ENCODE measurements around the gene LRRC42.

Gene LRRC42, protein sequence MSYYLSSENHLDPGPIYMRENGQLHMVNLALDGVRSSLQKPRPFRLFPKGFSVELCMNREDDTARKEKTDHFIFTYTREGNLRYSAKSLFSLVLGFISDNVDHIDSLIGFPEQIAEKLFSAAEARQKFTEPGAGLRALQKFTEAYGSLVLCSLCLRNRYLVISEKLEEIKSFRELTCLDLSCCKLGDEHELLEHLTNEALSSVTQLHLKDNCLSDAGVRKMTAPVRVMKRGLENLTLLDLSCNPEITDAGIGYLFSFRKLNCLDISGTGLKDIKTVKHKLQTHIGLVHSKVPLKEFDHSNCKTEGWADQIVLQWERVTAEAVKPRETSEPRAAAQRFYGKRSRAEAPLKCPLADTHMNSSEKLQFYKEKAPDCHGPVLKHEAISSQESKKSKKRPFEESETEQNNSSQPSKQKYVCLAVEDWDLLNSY

DNA sequence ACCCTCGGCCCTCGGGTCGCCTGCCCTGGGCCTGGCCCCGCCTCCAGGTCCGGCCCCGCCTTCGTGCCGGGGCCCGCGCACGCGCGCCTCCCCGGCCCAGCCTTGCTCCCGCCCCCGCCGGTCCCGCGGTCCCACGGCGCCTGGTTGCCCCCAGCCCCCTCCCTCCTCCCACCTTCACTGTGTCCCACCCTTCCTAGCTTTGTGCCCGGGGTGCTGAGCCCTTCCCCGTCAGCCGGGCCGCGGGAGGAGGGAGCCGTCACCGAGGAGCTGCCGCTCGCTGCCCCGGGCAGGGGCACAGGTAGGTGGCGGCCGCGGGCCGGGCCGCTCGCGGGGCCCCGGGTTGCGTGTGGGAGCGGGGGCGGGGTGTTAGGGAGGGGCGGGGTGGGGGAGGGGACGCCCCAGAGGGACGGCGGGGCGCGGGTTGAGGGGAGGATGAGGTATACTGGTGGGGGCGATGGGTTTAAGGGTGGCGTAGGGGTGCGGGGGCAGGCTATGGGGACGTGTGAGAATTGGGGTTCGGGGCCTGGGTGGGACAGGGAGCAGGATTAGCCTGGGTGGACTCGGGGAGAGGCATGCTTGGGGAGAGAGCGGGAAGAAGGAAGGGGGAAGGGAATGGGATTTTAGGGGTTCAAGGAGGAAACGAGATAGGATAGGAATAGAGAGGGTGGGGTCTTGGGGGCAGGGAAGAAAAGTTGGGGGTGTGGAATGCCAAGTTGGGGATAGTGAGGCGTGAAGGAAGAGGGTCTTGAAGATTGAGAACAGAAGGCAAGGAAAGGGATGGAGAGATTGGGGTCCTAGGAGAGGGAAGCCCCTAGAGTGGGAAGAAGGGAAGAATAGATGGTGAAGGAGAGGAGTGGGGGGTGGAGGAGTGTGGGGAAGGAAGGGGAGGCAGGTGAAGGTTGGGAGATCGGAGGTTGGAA is at the start of gene LRRC42:
TSS of gene LRRC42 (plus strand) at position 99 of the 920 bp plus-strand sequence. CDS start 5,650 bp downstream, outside the sequence.
- DNase-seq: no peak

DNA sequence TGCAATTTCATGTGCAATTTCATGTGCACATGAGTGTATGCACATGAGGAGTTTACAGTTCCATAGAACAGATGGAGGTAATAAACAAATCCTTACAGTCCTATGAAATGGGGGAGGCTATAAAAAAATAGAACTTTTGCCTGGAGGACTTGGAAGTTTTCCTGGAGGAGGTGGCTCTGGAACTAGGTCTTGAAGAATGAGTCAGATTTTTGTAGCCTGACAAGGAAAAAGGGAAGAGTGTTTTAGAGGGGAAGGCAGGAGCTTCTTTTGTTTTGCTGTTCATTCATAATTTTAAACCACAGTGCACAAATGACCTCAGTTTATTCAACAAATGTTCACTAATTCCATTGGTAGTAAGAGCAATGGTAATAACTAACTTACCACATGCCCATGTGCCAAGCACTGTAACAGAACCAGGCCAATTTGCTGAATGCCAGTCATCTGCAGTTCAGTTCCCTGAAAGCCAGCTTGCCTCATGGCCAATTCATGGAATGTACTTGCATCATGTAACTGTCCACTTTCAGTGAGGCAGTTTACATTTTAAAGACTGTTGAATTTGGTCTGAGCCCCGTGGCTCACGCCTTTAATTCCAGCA is 49.4 kb upstream of the LRRC42 start:
- DNase-seq: peak; percentile 72

DNA sequence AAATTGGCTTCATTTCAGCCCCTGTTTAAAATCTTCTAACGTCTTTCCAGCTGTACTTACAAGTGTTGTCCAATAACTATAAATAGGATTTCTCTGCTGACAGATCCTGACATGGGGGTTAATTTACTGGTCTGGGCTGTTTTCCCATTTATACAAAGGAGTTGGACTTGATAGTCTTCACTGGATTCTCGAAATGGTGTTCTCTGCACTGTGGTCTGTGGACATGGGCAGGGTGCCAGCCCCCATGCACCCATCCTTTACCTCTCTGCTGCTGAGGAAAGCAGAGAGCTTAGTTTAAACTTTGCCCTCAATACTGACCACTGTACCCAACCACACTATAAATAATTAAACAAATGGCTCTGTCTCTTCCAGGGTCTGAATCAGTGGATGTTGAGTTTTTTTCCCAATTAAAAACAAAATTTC is 46.9 kb upstream of the LRRC42 start:
- no peak for DNase-seq

DNA sequence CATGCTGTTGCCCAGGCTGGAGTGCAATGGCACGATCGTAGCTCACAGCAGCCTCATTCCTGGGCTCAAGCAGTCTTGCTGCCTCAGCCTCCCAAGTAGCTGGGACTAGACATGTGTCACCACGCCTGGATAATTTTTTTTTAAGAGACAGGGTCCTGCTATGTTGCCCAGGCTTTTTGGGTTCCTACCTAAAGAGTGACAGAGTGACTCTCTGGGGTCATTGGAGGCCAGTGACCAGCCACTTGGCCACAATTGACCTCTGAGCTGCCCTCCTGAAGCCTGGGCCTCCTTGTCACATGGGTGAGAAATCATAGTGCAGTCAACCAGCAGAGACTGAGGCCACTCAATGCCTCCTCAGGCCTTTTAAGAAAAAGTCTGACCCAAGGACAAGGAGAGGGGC is 46.4 kb upstream of the LRRC42 start:
- no peak for DNase-seq

DNA sequence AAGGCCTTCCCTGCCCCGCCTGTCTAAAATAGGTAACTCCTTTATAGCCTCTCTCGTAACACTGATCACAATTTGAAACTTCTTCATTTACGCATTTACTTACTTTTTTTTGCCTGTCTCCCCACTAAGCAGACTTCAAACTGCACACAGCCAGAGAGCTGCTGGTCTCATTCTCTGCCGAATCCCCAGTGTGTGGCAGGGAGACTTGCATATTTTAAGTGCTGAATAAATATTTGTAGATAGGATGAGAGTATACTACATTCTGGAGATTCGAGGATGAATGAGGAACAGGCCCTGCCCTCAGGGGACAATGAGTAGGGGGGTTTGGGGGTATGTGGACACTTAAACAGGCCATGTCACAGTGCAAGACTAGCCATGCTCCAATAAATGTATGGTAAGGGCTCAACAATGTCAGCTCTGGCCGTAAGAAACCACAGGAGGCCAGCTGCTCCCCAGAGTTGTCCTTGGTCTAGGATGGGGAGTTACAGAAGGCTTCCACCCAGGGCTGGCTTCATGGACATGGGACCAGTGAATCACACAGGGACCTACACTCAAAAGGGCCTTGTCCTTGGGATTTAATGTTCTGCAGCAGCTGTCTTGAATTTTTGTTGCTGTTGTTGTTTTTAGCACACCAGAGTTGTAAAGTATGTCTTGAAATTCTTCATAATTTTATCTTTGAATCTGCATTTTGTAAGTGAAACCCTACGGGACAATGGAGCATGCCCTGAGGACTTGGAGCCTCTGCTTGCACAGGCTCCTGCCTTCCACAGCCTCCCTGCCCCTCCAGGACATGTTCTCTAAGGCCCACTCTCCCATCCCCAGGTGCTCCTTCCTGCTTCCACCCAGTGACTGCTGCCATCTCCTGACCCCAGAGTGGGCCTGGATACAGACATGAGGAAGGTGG is 43.7 kb upstream of the LRRC42 start:
- no peak for DNase-seq

DNA sequence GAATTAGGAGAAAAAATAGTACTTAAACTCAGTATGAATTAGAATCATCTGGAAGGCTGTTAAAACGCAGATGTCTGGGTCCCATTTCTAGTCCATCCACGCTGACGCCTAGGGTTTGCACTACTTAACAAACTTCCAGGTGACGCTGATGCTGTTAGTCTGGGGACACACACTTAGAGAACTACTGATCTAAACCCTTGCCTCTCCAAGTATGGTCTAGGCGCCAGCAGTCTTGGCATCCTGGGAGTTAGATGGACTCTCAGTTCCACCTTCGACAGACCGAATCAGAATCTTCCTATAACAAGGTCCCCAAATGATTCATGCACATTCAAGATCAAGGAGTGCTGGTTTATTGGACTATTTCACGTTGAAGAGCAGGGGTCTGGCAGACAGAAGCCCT is 40.6 kb upstream of the LRRC42 start:
- no peak for DNase-seq

DNA sequence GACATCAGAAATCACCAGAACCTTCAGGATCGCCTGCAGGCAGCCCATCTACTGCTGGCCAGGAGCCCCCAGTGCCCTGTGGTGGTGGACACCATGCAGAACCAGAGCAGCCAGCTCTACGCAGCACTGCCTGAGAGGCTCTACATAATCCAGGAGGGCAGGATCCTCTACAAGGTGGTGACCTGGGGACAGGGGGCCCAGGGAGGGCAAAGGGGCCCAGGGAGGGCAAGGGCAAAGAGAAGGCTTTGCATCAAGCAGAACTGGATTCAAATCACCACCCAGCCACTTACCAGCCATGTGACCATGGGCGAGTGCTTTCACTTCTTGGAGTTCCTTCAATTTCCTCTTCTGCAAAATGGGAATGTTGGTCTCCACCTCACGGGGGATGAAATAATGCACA is 40.0 kb upstream of the LRRC42 start:
- no peak for DNase-seq

DNA sequence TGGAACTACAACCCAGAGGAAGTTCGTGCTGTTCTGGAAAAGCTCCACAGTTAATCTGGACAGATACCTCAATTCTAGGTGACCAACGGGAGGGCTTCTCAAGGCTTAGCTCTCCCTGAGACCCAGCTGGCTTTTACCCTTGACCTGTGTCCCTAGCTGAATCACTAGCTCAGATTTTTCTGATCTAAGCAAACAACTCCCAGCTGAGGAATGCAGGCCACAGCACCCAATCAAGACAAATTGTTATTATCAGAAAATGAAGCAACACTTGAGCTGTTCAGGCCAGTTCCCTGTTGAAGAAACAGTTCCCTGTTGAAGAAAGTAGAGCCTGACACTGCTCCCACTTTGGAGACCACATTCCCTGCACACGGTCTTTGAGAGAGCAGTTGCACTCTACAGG is 36.2 kb upstream of the LRRC42 start:
- DNase-seq: no peak

DNA sequence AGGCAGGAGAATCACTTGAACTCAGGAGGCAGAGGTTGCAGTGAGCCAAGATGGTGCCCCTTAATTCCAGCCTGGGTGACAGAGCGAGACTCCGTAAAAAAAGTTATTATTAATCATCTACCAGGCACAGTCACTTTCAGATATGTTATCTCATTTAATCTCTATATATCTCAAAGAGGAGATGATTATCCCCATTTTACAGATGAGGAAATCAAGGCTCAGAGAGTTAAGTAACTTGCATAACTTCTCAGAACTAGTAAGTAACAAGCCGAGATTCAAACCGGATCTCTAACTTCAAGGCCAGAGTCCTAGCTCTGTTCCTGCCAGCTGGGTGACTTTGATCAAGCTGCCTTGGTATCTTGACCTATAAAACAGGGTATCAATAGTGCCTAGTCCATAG is 34.7 kb upstream of the LRRC42 start:
- DNase-seq: no peak

DNA sequence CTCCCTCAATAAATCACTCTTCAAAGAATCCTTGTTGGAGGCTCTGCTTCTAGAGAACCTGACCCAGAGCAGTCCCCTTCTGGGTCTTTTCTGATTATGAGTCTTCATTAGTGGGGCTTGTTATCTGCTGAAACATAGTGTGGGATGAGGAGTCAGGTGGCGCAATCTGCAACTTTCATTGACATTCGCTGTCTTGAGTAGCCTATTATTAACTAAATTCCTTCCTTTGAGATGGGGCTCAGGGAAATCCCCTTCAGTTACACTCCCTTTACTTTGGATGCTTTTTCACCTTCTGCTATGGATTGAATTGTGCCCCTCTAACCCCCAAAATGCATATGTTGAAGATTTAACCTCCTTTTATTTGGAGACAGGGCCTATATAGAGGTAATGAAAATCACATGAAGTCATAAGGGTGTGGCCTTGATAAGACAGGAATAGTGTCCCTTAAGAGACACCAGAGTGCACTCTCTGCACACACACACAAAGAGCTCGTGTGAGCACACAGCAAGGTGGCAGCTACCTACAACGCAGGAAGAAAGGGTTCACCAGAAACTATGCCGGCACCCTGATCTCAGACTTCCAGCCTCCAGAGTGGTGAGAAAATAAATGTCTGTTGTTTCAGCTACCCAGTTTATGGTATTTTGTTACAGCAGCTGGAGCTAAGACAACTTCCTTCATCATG is 32.7 kb upstream of the LRRC42 start:
- no peak for DNase-seq

DNA sequence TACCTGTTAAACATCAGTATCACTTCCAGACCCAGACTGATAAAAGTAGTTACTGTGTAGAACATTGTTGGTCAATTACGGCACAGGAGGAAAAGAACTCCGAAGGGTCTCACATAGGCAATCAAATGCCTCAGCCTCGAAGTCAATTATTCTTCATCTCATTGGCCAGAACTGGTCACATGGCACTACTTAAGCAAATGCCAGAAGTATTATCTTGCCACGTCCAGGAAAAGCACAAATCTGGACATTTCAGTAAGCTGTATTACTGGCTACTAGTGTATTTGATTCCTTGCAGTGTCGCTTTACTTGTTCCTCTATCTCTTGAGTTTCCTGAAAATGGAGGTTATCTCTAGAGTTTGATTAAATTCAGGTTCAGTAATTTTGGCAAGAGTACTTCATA is 27.8 kb upstream of the LRRC42 start:
- no peak for DNase-seq

DNA sequence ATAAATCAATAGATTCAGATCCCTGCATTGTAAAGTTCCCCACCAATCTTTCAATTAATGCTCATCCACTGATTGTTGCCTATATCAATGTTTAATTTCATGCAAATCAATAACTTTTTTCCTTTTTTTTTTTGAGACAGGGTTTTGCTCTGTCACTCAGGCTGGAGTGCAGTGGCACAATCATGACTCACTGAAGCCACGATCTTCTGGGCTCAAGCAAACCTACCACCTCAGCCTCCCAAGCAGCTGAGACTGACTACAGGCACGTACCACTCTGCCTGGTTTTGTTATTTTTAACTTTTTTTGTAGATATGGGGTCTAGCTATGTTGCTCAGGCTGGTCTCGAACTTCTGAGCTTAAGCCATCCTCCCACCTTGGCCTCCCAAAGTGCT is 26.5 kb upstream of the LRRC42 start:
- no peak for DNase-seq

DNA sequence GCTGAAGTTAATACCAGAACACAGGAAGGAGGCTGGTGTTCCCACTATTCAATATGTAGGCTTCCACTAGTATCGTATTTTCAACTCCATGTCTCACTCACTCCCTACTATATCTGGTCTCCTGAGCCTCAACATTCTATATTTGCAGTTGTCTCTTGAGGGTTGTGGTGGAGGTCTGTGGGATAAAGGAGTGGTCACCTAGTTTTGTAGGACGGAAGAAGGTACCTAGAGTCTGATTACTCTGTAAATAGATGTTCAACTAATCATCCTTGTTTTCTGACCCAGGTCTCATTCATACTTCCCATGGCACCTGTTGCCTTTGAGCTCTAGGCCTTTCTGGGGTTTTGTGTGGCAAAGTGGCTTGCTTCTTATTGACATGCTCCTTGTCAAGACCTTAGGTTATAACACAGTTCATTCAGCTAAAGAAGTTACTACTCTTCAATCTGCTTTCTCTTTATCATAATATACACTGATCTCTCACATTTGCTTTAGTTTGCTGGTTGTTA is 18.7 kb upstream of the LRRC42 start:
- DNase-seq: no peak

DNA sequence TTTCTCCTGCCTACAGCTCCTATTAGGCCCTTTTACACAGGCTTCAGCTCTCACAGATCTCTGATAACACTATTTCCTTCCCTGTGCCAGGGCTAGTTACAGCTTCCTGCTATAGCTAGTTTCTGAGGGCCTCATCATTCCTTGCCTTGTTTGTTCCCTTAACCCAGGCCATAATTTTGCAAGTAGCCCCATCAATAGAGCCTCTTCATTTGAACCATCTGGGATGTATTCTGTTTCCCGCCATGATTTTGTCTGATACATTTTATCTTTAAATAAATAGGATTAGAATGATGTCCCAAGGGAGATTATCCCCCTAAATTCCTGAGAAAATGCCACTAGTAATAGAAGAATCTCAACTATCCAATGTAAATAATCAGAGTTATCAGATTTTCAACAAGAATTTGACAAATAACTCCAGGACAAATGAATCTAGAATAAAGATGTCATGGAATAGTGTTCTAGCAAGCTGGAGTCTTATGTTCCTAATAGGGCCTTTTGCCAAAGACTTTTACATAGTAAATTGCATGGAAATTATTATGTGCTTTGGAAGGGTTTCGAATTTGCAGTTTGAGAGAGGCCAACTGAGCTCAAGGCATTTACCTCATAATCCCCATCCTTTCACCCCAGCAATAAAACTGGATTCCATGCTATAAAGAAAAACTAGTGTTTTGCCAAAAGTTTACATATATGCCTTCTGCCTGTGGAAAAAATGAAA is 16.7 kb upstream of the LRRC42 start:
- no peak for DNase-seq

DNA sequence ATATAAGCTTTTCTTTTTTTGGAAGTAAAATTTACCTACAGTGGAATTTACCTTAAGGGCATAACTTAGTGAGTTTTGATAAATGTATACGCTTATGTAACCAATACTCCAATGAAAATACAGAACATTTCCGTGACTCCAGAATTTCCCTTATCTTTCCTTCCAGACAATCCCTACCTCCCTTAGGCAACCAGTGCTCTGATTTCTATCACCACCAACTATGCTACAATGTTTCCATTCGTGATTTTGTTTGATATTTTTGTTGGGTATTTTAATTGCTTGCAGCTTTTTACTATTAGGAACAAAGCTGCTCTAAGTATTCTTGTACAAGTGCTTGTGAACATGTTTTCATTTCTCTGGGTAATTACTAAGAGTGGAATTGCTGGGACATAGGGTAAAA is 15.2 kb upstream of the LRRC42 start:
- no peak for DNase-seq

DNA sequence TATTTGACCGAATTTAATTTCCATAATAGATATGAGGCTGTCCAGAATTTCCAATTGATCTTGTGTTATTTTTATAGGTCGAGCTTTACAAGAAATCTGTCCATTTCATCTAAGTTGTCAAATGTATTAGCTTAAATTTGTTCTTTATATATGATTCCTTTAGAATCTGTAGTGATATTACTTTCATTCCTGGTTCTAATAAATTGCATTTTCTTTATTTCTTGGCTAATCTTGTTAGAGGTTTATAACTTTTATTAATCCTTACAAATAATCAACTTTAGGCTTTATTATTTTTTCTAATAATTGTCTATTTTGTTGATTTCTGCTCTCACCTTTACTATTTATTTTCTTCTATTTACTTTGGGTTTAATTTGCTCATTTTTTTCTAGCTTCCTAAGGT is 14.6 kb upstream of the LRRC42 start:
- no peak for DNase-seq

DNA sequence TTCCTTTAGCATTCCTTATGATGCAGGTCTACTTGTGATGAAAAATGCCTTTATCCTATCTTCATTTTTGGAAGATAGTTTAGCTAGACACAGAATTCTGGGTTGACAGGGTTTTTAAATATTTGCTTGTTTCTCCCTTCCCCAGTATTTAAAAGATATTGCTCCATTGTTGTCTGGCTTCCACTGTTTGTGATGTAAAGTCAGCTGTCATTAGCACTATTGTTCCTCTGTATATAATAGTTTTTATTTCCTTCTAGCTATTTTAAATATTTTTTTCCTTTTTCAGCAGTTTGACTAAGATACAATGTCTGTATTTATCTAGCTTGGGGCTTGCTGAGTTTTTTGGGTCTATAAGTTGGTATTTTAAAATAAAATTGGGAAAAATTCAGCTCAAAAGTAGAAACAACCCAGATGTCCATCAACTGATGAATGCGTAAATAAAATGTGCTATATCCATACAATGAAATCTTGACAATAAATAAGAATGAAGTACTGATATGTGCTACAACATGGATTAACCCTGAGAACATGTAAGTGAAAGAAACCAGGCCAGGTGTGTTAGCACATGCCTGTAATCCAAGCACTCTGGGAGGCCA is 11.9 kb upstream of the LRRC42 start:
- peak; percentile 18 for DNase-seq

DNA sequence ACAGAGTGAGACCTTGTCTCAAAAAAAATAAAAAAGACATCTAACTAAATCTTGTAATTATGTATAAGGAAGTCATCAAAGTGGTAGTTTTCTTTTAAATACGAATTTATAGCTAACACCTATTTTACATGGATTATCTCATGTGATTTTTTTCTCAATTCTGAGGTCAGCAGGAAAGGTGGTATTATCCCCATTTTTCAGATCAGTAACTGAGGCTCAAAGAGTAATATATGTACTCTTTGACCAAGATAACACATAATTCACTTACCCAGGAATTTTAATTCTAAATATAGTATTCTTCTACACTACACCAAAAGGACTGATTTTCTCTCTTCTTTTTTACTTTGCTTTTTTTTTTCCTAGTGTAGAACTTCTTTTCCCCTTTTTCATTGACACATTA is 9.7 kb upstream of the LRRC42 start:
- DNase-seq: no peak

DNA sequence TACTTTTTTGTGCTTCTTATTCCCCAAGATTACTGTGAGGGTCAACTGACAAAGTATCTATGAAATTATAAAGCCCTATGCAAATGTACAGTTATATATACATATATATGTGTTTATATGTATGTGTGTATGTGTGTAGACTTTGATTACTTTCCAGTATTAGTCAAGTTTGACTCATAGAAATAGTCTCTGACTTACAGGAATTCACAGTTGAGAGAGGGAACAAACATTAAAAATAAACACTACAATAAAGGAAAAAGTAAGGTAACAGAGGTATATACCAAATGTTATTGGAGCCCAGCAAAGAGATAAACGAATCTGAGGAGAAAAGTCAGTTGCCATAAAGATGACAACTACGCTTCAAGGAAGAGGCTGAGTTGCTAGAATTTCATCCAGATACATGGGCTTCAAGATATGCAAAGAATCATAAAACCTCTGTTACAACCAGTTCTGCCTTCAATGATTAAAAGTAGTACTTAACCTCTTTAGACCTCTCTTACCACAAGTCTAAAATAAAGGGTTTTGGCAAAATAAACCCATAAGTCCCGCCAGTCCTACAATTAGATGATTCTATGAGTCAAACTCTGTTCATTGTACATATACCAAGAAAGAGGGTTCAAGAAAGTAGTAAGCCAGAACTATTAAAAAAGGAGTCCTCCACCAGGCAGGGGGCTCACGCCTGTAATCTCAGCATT is 7.9 kb upstream of the LRRC42 start:
- no peak for DNase-seq

Measured in MV-4-11 (cell line).